ENCODE data around the gene FCRLB.
"Not testable (repeated sequence)": the region's sequence is repeated elsewhere in the genome, so short reads cannot be mapped to it uniquely, and the experiment has no call there.

FCRLB gene, protein sequence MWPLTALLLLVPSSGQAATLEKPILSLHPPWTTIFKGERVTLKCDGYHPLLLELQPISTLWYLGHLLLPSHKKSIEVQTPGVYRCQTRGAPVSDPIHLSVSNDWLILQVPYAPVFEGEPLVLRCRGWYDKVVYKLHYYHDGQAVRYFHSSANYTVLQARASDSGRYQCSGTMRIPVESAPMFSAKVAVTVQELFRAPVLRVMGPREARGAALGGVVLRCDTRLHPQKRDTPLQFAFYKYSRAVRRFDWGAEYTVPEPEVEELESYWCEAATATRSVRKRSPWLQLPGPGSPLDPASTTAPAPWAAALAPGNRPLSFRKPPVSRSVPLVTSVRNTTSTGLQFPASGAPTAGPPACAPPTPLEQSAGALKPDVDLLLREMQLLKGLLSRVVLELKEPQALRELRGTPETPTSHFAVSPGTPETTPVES

DNA sequence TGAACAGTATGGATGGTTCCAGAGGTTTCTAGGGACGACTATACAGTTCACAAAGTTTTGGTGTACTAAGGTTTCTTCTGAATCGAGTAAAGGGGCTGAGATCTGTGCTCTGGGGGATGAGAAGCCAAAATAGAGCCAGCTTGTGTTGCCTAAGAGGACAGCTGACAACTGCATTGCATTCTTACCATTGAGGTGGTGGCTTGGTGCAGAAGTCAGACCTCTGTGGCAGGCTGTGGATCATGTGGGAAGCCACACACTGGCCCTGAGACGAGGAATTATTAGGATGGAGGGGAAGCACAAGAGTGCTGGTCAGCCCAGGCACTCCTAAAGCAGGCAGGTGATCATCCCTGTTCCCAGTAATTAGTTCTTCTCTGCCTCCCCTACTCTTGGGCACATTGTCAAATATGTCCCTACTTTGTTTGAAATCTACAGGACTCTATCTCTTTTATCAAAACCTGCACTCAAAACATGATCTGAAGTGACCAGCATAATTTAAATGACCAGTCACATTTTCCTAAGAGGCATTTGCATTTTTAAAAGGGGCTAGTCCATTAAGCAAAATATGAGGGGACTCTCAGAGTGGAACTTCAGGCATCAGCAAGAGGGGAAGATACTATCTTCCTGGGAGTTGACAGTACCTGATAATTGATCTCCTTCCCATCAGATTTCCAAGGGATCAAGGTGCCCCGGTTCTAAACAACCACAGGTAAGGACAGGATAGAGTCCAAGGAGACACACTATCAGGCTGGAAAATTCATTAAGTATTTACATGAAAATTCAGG is at the start of gene FCRLB:
FCRLB (plus strand) TSS at position 589 of the 782 bp plus-strand sequence. CDS start 1,129 bp downstream, outside the sequence.
- DNase-seq = no peak

DNA sequence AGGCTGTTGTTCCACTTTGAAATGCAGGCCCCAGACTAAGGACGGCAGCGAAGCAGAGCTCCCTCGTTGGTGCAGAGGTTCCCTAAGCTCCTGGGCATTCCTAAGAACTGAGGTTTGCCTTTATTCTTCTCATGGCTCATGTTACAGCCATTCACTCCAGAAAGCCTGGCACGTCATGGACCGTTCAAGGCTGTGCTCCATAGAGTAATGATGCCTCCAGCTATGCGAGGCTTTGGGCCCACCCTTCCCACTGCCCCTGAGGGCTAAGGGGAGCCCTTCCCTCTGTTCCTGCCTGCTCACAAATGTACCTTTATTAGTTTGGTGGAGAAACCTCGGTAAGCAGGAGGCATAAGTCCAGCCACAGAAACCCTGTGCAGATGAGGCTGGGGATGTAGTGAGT is 47.9 kb upstream of the FCRLB start:
- not testable (repeated sequence) for DNase-seq

DNA sequence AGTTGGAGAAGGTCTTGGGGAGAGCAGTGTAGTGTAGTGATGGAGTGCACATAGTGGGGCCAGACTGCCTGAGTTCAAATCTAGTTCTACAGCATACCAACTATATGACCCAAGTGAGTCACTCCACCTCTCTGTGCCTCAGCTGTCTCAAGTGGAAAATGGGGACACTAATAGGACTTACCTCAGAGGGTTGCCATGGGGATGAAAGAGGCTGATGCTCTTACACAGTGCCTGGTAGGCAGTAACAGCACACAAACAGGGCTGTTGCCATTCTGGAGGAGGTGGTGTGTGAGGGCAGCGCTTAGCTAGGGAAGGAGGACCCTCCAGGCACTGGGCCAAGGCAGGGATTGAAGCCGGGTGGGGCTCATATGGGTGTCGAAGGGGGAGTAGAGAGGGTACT is 46.9 kb upstream of the FCRLB start:
- not testable (repeated sequence) for DNase-seq

DNA sequence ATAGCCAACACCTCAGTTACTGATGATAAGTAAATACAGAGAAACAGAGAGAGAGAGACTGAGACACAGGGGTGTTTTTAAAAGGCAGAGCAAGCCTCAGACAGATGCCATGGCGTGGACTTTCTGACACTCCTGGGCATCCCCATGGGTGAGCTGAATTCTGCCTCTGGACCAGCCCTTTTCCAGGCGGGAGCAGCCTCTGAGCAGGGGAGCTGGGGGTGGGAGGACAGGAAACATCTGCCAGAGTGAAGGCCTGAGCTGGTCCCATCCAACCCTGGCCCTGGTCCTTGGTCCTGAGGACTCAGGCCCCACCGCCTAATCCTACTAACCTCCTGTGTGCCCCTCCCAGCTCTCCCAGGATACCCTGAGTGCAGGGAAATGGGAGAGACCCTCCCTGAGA is 46.4 kb upstream of the FCRLB start:
- DNase-seq = not testable (repeated sequence)

DNA sequence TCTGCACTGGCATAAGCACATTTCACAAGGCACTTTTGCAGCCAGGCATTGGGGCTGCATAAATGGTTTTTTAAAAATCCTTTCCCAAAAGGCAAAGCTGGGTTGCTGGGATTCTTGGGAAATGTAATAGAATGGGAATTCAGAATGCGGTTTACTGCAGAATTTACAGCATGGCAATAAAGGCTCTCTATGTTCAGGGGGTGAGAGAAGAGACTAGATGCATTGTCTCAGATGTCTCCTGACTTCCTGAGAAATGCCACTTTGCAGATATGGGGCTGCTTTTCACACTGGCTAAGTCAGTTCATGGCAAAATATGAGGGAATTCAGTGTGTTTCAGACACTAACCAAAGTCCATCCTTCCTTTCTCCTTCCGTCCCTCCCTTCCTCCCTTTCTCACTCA is 44.9 kb upstream of the FCRLB start:
- no peak for DNase-seq

DNA sequence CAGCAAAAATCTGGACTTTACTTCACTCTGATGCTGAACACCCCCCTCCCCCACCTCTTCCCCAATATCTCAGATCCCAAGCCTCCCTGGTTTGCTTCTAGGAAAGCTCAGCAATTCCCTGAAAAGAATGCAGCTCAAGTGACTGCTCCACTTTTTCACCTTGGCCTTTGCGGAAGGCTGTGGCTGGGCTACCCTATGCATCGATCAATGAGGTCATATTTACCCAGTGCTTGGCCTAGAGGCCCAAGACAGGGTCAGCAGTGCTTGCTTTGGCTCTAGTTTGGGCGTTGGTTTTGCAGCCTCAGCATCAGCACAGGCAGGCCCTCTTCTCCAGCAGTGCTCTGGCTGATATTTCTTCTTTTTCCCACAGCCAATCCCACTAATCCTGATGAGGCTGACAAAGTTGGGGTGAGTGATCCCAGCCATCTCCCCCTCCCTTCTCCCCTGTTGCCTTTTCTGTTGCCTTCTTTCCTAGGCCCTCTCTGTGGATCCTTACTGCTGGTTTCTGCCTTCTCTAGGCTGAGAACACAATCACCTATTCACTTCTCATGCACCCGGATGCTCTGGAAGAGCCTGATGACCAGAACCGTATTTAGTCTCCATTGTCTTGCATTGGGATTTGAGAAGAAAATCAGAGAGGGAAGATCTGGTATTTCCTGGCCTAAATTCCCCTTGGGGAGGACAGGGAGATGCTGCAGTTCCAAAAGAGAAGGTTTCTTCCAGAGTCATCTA is 44.2 kb upstream of the FCRLB start:
- no peak for DNase-seq

DNA sequence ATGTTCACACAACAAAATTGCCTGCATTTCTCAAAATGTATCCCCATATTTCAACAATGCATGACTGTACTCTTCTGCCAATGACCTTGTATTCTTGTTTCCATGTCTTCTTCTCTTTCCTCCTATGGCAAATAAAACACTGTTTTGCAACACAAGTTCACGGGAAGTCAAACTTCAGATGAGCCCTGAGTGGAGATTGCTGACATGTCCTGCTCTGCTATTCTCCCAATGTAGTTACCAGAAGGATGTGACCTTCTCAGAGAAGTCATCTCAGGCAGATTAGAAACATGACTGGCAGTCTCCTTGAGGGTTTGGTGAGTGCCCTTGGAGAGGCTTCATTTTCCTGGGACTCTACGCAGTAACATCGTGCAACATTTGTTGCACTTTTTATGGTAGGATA is 42.8 kb upstream of the FCRLB start:
- DNase-seq = no peak

DNA sequence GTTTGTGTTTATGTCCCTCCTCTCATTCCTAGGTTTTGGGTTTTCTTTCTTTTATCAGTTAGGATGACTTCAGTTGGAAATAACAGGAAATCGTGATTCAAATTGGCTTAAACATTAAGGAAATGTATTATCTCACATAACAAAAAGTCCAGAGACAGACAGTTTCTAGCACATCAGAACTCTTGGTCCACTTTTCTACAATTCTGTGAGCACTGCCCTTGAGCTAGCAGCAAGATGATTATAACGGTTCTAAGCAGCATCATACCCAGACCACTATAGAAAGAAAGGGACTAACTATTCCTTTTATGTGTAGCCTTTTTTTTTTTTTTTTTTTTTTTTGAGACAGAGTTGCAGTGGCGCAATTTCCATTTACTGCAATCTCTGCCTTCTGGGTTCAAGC is 39.5 kb upstream of the FCRLB start:
- DNase-seq = no peak

DNA sequence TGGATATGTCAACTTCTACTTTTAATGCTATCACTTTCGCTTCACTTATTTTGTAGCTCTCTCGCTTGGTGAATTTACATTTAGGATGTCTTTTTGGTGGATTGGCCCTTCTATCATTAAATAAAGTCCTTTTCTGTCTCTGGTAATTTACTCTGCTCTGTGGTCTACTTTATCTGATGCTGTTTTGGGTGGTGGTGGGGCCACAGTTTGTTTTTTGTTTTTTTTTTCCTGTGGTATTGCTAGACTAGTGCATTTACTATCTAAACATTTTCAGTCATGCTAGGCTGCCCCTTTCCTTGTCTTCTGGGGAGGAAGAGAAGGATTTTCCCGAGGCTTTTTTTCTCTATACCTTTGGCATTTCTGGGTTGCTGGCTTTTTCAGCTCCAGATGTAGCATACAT is 32.4 kb upstream of the FCRLB start:
- no peak for DNase-seq

DNA sequence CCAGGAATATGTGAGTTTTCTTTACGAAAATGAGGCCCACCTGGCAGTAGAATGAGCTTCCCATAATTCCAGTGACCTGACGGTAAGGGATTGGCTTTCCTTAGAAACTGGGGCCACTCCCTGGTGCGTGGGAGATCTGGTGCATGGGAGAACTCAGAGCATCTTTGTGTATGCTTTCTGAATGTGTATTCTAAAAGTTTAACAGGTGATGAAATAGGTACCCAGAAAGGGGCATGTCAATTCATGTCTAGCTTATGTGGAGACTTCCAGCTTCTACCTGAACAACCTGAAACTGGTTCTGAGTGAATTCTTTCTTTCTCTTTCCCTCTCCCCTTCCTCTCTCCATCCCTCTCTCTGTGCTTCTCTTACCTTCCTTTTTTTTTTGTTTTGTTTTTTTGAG is 29.5 kb upstream of the FCRLB start:
- no peak for DNase-seq

DNA sequence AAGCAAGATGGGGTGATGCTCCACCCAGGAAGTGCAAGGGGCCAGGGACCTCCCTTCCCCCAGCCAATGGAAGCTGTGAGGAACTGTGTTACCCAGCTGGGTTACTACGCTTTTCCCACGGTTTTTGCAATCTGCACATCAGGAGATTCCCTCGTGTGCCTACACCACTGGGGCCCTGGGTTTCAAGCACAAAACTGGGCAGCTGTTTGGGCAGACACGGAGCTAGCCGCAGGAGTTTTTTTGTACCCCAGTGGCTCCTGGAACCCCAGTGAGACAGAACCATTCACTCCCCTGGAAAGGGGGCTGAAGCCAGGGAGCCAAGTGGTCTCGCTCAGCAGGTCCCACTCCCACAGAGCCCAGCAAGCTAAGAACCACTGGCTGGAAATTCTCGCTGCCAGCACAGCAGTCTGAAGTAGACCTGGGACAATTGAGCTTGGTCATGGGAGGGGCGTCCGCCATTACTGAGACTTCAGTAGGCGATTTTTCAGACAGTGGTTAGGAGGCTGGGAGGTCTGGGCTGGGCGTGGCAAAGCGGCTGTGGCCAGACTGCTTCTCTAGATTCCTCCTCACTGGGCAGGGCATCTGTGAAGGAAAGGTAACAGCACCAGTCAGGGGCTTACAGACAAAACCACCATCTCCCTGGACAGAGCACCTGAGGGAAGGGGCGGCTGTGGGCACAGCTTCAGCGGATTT is 28.2 kb upstream of the FCRLB start:
- DNase-seq = not testable (repeated sequence)

DNA sequence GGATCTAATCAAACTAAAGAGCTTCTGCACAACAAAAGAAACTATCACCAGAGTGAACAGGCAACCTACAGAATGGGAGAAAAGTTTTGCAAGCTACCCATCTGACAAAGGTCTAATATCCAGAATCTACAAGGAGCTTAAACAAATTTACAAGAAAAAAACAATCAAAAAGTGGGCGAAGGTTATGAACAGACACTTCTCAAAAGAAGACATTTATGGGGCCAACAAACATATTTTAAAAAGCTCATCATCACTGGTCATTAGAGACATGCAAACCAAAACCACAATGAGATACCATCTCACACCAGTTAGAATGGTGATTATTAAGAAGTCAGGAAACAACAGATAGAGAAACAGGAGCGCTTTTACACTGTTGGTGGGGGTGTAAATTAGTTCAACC is 23.0 kb upstream of the FCRLB start:
- not testable (repeated sequence) for DNase-seq

DNA sequence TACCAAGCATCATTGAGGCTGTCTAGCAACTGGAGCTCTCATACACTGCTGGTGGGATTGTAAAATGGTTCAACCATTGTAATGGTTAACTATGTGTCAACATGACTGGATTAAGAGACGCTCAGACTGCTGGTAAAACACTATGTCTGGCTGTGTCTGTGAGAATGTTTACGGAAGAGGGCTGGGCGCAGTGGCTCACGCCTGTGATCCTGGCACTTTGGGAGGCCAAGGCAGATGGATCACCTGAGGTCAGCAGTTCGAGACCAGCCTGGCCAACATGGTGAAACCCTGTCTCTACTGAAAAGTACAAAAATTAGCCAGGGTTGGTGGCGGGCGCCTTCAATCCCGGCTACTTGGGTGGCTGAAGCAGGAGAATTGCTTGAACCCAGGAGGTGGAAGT is 19.1 kb upstream of the FCRLB start:
- no peak for DNase-seq

DNA sequence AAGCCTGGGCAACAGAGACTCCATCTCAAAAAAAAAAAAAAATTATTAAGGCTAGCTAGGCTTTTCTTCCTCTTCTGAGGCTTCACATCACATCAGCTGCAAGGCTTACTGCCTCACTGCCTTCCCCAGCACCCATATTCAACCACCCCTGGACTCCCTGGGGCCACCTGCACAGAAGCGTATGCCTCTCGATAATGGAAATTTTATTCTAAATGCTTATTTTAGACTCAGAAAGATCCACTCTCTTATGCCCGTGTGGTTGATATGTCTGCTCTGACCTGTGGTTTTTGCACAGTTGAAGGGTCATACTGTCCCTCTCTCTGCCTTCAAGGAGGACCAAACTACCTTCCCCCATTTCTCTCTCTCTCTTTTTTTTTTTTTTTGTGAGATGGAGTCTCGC is 15.8 kb upstream of the FCRLB start:
- no peak for DNase-seq

DNA sequence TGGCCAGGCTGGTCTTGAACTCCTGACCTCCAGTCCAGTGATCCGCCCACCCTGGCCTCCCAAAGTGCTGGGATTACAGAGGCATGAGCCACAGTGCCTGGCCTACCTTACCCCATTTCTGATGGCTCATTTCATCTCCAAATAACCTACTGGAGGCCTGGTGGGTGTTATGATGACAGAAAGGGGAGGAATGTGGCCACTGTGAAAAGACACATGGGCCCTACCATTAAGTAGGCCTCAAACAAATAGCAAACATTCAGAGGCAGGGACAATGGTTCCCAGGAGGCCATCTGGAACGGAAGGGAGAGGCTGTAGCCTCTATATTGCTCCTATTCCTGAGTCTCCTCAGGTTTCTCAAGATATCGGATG is 15.2 kb upstream of the FCRLB start:
- no peak for DNase-seq

DNA sequence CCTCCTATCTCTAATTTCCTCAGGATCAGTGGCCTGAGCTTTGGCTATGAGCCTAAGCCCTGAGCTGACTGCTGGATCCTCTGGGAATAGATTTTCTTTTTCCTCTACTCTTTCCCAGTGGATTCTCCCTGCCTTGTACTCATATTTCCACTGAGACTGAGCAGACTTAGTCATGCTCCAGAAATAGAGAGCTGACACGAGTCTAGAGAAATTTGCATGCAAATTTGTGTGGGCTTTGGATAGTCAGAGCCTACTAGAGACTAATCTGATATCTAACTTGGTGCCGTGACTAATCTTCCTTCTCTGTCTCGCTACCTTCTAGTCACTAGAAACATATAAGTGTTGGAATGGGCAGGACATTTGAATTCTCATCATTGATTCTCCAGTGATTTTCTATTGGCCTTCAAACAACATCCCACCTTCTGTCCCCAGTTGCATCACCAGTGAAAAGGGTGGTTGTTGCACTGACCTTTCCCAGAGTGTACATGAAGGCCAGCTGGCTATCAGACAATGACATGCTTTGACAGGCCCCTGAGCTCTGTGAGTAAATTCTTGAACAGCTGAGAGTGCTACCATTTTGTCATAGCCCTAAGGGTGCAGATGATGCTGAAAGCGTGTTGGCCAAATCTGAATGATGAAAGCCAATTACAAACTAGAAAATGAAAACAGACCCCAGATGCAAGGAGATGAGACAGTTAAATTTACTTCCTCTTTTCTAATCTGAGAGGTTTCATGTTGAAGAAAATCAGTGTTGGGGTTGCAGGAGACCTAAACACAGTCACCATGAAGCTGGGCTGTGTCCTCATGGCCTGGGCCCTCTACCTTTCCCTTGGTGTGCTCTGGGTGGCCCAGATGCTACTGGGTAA is 14.6 kb upstream of the FCRLB start, which contains the start of gene FCRLA:
FCRLA (plus strand) TSS at position 748 of the 866 bp plus-strand sequence; CDS start at position 784, 36 bp downstream.
- DNase-seq = no peak

DNA sequence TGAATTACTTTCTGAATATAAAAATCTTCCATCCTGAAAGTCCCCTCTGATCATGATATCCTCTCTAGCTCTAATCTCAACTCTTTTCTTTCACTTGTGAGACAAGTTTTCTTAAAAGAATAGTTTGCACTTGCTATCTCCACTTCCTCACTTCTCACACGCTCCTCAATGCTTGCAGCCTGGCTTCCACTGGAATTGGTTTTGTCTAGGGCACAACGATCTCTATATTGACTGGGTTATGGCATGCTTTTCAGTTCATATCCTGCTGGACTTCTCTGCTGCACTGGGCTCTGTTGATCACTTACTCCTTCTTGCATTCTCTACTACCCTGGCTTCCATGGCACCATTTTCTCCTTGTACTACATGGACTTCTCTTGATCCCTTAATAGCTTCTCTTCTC is 13.8 kb upstream of the FCRLB start:
- DNase-seq = no peak

DNA sequence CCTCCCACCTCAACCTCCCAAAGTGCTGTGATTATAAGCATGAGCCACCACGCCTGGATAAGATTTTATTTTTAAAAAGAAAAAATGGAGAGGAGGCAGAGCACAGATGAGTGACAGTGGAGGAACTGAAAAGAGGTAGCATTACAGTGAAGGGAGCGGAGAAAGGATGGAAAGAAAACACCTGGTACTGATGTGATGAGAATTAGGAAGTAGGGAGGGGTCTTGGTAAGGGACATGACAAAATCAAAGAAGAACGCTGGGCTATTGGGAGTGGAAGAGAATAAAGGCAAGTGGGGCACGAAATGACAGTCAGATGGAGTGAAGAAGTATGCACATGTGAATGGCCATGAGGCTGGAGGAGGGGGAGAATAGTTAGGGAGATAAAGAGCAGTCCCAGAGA is 12.0 kb upstream of the FCRLB start:
- no peak for DNase-seq

DNA sequence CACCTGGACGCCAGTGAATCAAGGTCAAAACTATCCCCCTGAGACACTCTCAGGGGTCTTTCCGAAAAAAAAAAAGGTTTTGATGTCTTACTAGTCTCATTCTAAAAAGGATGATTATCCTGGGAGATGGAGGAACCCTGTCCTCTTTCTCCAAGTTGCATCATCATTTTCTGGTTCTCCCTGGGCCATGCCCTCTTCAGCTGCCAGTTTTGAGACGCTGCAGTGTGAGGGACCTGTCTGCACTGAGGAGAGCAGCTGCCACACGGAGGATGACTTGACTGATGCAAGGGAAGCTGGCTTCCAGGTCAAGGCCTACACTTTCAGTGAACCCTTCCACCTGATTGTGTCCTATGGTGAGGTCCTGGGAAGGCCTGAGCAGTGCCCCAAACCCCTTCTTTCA is 10.8 kb upstream of the FCRLB start:
- no peak for DNase-seq

DNA sequence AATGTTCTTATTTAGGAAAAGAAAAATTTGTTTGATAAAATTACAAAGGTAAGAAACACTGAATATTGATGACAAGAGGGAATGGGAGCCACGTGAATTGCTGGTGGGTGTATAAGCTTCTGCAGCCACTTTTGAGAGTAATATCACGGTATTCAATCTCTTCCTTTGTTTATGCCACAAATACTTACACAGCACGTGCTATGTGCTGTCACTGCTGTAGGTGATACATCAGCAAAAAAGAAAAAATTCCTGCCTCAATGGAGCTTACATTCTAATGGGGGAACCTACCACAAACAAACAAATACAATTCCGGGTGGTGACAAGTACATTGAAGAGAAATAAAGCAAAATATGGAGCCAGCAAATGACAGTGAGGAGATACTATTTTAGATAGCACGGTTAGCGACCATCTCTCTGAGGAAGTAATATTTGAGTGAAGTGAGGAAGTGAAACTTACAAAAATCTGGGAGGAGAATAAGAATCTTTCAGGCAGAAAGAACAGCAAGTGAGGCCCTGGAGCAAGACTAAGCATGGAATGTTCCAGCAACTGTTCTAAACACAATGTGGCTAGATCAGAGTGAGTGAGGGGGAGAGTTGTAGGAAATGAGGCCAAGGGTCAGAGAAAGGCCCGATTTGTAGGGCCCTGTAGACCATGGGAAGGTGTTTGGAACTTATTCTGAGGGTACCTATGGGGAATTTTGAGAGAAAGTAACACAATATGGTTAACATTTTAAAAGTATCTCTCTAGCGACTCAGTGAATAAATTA is 2.6 kb upstream of the FCRLB start:
- DNase-seq = no peak

DNA sequence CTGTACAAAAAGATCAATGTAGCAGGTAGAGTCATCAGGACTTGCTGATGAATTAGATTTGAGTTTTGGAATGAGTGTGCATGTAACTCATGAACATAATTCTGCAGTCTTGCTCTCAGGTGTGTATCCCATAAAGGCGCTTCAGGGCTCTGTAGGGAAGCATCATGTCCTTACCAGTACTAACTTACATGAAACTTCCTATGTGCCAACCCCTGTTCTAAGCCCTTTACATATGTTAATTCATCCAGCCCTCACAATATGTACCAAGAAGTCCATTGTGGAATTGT is 2.1 kb upstream of the FCRLB start:
- no peak for DNase-seq

Measured in activated naive CD4-positive, alpha-beta T cell (primary cell).